HG02970 (cell line): Measurements from ENCODE around the gene UBASH3B.

Experiments used
- ATAC-seq: cut with Tn5 transposase; IDR thresholded peaks from one replicate; pipeline ENCODE4 v1.9.1; 2021; ENCODE audit warnings: mild to moderate bottlenecking, moderate library complexity, moderate number of reproducible peaks; ENCODE audit not compliant: unreplicated experiment, low FRiP score

UBASH3B gene

GRCh38 chr11:122703541-122704272 is 48.2 kb downstream of the UBASH3B start:
- no peak for ATAC-seq

GRCh38 chr11:122705396-122705795 is 49.9 kb downstream of the UBASH3B start:
- no peak for ATAC-seq

- no peak for ATAC-seq
Measured at GRCh38 chr11:122706291-122707088, 51.0 kb downstream of the UBASH3B start.

DNA sequence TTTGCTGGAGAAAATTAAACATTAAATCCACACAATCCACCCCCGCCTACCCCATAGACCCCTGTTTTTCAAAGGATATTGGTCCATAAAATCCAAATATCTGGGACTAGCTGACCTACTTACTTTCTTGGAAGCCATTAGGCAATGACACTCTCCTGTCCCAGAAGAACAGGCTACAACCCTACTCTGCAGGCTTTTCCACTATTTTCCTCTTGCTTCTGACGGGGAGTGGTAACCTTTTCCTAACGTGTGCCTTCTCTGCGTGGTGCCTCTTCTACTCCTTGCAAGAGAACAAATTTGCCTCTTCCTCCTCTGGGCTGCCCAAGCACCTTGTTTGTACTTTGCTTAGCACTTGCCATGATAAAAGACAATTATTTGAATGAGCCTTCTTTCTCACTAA is 51.6 kb downstream of the UBASH3B start:
- ATAC-seq: no peak

GRCh38 chr11:122707901-122708300 is 52.4 kb downstream of the UBASH3B start:
- no peak for ATAC-seq

DNA sequence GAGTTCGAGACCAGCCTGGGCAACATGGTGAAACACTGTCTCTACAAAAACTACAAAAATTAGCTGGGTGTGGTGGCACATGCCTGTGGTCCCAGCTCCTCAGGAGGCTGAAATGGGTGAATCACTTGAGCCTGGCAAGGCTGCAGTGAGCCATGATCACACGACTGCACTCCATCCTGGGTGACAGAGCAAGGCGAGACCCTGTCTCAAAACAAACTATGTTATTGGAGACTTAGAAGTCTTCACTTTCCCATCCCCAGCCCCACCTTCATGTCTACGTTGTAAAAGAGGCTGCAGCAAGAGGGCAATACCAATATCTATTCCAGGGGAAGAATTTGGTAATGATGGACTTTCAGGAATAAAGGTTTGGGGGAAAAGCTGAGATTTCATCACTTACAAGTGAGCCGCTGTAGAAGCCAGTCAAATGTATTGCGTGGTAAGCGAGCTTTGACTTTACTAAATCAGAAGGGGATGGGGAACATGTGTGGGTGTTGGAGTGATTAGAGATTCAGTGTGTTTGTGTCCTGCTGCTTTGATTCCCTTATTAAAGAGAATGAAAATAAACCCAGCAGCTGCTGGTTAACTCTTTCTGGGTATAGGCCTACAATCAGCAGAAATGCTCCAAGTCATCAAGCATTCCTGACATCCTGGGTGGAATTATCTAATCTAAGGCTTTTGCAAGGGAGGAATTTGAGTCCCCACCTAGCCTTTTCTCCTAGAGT is 53.7 kb downstream of the UBASH3B start:
- no peak for ATAC-seq

DNA sequence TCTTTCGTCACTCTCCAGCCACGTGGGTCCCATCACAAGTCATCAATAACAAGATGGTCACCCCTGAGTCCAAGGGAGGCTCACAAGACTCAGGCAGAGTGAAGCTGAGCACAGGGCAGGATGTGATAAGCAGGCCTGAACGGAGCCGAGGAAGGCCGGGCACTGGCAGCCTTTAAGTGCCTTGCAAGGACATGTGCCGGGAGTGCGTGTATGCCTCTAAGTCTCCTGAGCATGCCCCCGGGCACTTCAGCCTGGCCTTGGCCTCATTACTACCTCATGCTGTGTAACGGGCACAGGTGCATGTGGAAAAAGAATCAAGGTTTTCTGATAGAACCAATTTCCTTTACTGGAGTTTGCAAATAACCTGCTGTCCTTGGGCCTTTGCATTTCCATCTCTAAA is 55.8 kb downstream of the UBASH3B start:
- no peak for ATAC-seq

- no peak for ATAC-seq
Measured at GRCh38 chr11:122711831-122712381, 56.4 kb downstream of the UBASH3B start.

DNA sequence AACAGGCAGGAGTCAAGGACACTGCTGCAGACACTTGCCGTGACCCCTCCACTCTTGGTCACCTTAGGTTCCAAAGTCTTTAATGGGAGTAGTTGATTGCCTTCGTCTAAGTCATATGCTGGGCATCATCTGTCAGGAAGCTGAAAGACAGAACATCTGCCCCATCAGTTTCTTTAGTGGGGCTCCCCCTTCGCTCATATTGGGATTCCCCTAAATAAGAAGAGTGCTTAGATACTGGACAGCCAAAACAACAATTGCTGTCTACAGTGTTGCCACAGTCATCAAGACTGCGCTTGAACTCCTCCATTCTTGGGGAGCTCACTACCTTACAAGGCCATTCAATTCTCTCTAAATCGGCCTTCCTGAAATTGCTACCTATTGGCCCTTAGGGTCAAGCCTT is 58.5 kb downstream of the UBASH3B start:
- ATAC-seq: no peak

- no peak for ATAC-seq
Measured at GRCh38 chr11:122714484-122714883, 59.0 kb downstream of the UBASH3B start.

DNA sequence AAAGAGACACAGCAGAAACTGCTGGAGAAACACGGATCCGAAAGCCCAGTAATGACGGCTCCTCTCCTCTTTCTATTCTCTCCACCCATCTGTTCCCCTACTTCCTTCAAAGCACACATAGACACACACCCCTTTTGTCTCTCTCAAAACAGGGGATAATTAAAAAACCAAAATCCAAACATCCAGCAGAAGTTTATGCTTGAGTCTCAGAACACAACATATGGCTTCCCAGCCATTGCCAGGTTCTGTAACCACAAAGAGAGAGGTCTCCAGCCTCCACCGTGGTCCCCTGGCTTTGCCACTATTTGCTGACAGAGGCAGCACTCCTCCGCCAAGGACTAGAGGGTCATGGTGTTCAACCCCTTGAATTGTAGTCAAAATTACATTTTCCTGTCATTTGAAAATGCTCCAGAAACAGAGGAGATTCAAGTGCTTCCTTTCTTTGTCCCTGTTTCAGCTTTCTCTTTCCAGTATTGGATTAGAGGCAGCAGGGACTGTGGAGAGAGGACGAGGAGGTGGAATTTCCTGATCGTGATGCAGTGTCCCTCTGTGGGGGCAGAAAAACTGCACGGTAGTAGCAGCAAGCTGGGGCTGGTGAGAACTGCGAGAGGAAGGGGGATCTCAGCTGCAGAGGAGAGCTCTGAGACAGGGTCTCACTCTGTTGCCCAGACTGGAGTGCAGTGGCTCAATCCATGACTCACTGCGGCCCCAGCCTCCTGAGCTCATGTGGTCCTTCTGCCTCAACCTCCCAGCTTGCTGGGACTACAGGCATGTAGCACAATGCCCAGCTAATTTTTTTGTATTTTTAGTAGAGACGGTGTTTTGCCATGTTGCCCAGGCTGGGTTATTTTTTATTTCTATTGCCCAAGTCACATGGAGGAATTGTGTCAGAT is 60.3 kb downstream of the UBASH3B start:
- no peak for ATAC-seq

DNA sequence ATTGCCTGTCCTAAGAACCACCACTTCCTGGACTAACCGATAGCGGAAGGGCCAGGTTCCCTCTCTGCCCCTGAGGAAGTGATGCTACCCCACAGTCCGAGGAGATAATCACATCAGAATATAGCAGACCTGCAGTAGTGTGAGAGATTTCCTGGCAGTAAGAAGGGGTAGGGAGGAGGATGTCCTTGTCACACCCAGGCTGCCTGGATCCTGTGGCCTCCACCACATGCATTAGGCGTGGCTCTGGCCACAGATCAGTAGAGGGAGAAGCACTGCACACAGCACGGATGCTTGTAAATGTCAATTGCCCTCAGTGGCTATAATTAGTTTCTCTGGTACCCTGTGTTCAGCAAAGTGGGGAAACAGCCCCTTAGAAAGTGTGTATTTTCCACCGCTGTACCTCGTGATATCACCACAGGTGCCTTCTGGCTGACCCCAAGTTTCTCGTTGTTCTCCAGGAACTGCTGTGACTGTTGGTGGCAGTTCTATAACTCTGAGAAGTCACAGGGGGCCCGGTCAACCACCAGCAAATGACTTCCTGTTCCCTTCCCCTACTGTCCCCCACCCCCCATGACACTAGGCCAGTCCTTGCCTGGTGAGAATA is 61.8 kb downstream of the UBASH3B start:
- peak; percentile 77 for ATAC-seq

GRCh38 chr11:122720107-122720881 is 64.8 kb downstream of the UBASH3B start:
- ATAC-seq: no peak

DNA sequence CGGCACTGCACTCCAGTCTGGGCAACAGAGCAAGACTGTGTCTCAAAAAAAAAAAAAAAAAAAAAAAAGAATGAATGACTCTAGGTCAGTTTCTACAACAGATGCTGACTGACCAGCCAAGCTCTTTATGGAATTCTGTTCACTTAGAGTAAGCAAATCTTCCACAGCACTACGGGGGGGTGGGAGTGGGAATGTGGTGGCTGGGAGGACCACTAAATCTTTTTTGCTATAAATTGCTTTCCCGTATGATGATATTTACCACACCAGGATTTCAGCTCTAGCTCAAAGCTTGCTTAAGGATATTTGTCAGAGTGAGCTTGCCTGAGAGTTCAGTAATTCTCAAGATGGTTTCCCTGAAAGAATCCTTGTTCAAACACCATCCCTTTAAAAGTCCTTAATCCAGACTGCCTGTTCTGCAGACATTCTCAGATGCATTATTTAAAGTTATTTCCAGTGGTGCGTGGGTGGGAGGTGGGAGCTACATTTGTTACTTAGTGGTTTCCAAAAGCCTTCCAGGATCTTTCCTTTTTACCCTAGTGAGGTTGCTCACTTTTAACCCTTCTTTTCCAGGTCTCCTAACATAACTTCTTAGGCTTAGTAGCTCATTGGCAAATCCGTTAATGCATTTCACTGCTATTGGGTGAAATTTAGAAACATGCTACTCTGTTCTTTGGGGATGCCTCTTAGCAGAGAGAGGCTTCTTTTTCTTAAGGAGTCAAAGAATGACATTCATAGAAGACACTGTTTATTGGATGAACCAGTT is 65.9 kb downstream of the UBASH3B start:
- no peak for ATAC-seq

DNA sequence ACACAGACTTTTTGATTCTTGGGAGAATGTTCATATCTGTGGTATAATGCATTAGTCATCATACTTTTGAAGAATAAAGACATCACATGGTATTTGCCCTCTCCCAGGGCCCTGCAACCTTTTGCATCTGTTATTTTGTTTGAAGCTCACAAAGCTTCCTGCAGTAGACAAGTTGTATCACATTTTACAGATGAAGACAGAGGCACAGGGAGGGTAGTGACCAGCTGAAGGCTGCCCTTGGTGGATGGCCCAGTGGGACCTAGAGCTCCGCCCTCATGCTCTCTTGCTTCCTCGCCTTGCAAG is 66.4 kb downstream of the UBASH3B start:
- ATAC-seq: no peak

- ATAC-seq: no peak
Measured at GRCh38 chr11:122723106-122723505, 67.6 kb downstream of the UBASH3B start.

- no peak for ATAC-seq
Measured at GRCh38 chr11:122723576-122723975, 68.1 kb downstream of the UBASH3B start.

DNA sequence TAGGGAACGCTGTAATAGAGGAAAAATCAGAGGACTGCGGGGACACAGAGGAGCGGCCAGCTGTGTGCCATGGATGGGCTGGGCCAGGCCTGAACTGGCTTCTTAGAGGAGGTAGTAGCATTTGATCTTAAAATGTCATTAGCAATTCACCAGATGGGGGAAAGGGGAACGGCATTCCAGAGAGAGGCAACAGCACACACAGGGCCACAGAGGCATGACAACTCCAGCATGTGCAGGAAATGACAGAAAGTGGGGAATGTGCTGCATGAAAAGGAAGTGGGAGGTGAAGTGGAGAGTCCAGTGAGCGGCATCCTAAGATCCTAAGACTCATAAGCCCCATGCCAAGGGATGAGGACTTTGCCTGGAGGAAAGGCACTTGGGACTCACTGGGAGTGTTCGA is 69.0 kb downstream of the UBASH3B start:
- ATAC-seq: no peak
